ENCODE results near the gene SNAPC5.
"Not testable (repeated sequence)": the region's sequence is repeated elsewhere in the genome, so short reads cannot be mapped to it uniquely, and the experiment has no call there.

The SNAPC5 gene

GRCh38 chr15:66505430-66505811 is 7.9 kb upstream of the SNAPC5 start:
- peak overlapping the region; percentile 83 for H3K4me3 ChIP-seq (ENCODE audit: insufficient read depth, low read depth, low read length, poor library complexity, severe bottlenecking)
- H3K36me3 ChIP-seq (ENCODE audit: control insufficient read depth, insufficient read depth, low read length), result peaks cover 29% of the 10 kb centered on the region
- peaks cover 16% of the 10 kb centered on the region for H3K4me1 ChIP-seq (ENCODE audit: control insufficient read depth, insufficient read depth, low read length, poor library complexity, severe bottlenecking)
- H3K27me3 ChIP-seq (replicated peaks; ENCODE audit: control insufficient read depth, insufficient read depth, low read length, poor library complexity, severe bottlenecking), result no peaks in the 10 kb centered on the region
- H3K27ac ChIP-seq (ENCODE audit: insufficient read depth, low read length, poor library complexity, severe bottlenecking), result peak overlapping the region; percentile 95
- DNase-seq, result no peak
- H3K9me3 ChIP-seq (ENCODE audit: control insufficient read depth, low read length), result no peaks in the 10 kb centered on the region

GRCh38 chr15:66504563-66505429 is 7.2 kb upstream of the SNAPC5 start, which contains the start of the genes RPL4 and ZWILCH:
Gene RPL4 (minus strand): TSS chr15:66504855. CDS start chr15:66504790, 65 bp downstream.
Gene ZWILCH (plus strand): TSS chr15:66505326. CDS start chr15:66505339, 13 bp downstream.
- Histone ChIP-seq H3K4me3 (ENCODE audit: insufficient read depth, low read depth, low read length, poor library complexity, severe bottlenecking) (peak within 1 kb of the TSS; percentile 83), H3K9me3 (ENCODE audit: control insufficient read depth, low read length) (no peaks in the 10 kb centered on the region), H3K4me1 (ENCODE audit: control insufficient read depth, insufficient read depth, low read length, poor library complexity, severe bottlenecking) (peaks cover 16% of the 10 kb centered on the region)

DNA sequence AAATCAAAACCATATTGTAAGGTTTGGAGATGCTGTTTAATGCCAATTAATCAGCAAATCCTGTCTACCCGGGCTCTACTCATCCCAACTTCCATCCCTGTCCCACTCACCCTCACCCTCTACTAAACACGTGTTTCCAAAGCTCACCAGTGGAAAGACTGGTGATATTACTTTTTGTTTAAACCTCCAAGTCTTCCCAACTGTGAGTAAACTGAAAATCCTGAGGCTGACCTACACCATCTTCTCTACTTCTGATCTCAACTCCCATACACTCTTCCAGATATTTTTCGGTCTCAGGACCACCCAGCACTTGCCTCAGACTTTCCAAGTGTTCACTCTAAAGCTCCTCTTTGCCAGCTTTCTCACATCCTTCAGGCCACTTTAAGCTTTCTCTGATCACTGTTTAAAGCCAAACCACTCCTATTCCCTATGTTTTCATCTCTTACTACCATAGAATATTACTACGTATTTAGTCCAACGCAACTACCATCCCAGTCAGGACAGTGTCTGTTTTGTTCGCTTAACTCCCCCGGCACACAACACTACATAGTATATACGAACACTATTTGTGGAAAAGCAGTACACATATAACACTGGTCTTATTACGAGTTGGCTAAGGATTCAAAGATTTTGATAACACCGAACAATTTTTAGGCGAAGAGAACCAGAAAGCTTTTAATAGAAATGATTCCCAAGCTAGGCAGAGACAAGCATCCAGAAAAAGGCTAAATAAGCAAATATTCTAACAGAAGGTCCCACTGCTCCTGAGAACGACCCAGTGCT is 6.4 kb upstream of the SNAPC5 start:
- Histone ChIP-seq H3K27me3 (replicated peaks; ENCODE audit: control insufficient read depth, insufficient read depth, low read length, poor library complexity, severe bottlenecking) (no peaks in the 10 kb centered on the region), H3K36me3 (ENCODE audit: control insufficient read depth, insufficient read depth, low read length) (peaks cover 43% of the 10 kb centered on the region), H3K4me1 (ENCODE audit: control insufficient read depth, insufficient read depth, low read length, poor library complexity, severe bottlenecking) (peaks cover 16% of the 10 kb centered on the region), H3K4me3 (ENCODE audit: insufficient read depth, low read depth, low read length, poor library complexity, severe bottlenecking) (peak overlapping the region; percentile 83), H3K9me3 (ENCODE audit: control insufficient read depth, low read length) (no peaks in the 10 kb centered on the region), H3K27ac (ENCODE audit: insufficient read depth, low read length, poor library complexity, severe bottlenecking) (peak overlapping the region; percentile 95)
- DNase-seq, result no peak

More at GRCh38 chr15:66504563-66505429, 7.2 kb upstream of the SNAPC5 start, which contains the start of the genes RPL4 and ZWILCH:
- peak within 1 kb of the TSS; percentile 95 for H3K27ac ChIP-seq (ENCODE audit: insufficient read depth, low read length, poor library complexity, severe bottlenecking)
- no peaks in the 10 kb centered on the region for H3K27me3 ChIP-seq (replicated peaks; ENCODE audit: control insufficient read depth, insufficient read depth, low read length, poor library complexity, severe bottlenecking)
- DNase-seq, result peak; percentile 72 to 80 (median 72)
- peaks cover 35% of the 10 kb centered on the region for H3K36me3 ChIP-seq (ENCODE audit: control insufficient read depth, insufficient read depth, low read length)

DNA sequence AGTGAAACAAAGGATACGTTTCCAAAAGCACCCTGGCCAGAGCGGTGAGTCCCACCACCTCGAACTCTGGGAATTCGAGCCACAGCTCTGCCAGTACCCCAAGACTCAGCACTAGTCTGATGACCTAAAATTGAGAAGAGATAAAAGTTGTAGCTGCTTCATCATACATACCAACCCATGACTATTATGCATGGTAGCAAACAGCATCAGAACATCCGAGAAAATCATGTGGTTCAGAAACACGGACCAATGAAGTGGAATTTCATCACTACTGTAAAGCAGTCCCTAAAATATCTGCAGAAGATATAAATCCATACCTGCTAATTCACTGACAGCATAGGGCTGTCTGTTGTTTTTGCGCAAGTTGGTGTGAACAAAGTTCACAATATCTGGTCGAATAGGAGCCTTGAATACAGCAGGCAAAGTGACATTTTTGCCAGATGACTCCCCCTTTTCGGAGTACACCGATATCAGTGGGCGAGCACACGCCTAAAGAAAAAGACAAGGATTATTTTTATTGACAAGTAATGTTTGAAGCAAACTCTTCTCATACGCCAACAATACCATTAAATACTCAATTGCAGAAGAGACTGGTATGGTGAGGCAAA is 5.6 kb upstream of the SNAPC5 start:
- Histone ChIP-seq H3K4me1 (ENCODE audit: control insufficient read depth, insufficient read depth, low read length, poor library complexity, severe bottlenecking) (peaks cover 18% of the 10 kb centered on the region), H3K27ac (ENCODE audit: insufficient read depth, low read length, poor library complexity, severe bottlenecking) (peak overlapping the region; percentile 95), H3K4me3 (ENCODE audit: insufficient read depth, low read depth, low read length, poor library complexity, severe bottlenecking) (peak overlapping the region; percentile 83), H3K36me3 (ENCODE audit: control insufficient read depth, insufficient read depth, low read length) (peaks cover 51% of the 10 kb centered on the region)
- not testable (repeated sequence) for DNase-seq; H3K27me3 ChIP-seq (replicated peaks; ENCODE audit: control insufficient read depth, insufficient read depth, low read length, poor library complexity, severe bottlenecking); H3K9me3 ChIP-seq (ENCODE audit: control insufficient read depth, low read length)

DNA sequence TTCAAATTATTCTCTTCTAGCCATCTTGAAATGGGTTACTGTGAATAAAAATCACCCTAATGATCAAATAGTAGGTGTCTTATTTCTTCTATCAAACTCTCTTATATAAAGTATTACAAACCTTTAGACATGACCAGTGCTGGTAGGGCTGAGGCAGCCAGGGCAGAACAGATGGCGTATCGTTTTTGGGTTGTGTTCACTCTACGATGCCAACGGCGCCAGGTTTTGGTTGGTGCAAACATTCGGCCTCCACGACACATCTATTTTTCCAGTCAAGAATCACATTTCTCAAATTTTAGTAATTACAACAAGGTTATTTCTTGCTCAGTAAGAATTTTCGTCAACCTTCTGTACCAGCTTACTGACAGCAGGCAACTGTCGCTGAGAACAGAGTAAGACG is 4.9 kb upstream of the SNAPC5 start:
- H3K4me3 ChIP-seq (ENCODE audit: insufficient read depth, low read depth, low read length, poor library complexity, severe bottlenecking), result peak overlapping the region; percentile 83
- DNase-seq, result no peak
- peaks cover 54% of the 10 kb centered on the region for H3K36me3 ChIP-seq (ENCODE audit: control insufficient read depth, insufficient read depth, low read length)

GRCh38 chr15:66500346-66500745 is 2.8 kb upstream of the SNAPC5 start:
- not testable (repeated sequence) for H3K27ac ChIP-seq (ENCODE audit: insufficient read depth, low read length, poor library complexity, severe bottlenecking); H3K9me3 ChIP-seq (ENCODE audit: control insufficient read depth, low read length); H3K4me3 ChIP-seq (ENCODE audit: insufficient read depth, low read depth, low read length, poor library complexity, severe bottlenecking); H3K27me3 ChIP-seq (replicated peaks; ENCODE audit: control insufficient read depth, insufficient read depth, low read length, poor library complexity, severe bottlenecking); DNase-seq
- Histone ChIP-seq H3K36me3 (ENCODE audit: control insufficient read depth, insufficient read depth, low read length) (peaks cover 56% of the 10 kb centered on the region), H3K4me1 (ENCODE audit: control insufficient read depth, insufficient read depth, low read length, poor library complexity, severe bottlenecking) (peaks cover 39% of the 10 kb centered on the region)

More for the DNA sequence above, 4.9 kb upstream of the SNAPC5 start:
- Histone ChIP-seq H3K27ac (ENCODE audit: insufficient read depth, low read length, poor library complexity, severe bottlenecking) (peak overlapping the region; percentile 95), H3K9me3 (ENCODE audit: control insufficient read depth, low read length) (no peaks in the 10 kb centered on the region), H3K27me3 (replicated peaks; ENCODE audit: control insufficient read depth, insufficient read depth, low read length, poor library complexity, severe bottlenecking) (no peaks in the 10 kb centered on the region), H3K4me1 (ENCODE audit: control insufficient read depth, insufficient read depth, low read length, poor library complexity, severe bottlenecking) (peaks cover 23% of the 10 kb centered on the region)

DNA sequence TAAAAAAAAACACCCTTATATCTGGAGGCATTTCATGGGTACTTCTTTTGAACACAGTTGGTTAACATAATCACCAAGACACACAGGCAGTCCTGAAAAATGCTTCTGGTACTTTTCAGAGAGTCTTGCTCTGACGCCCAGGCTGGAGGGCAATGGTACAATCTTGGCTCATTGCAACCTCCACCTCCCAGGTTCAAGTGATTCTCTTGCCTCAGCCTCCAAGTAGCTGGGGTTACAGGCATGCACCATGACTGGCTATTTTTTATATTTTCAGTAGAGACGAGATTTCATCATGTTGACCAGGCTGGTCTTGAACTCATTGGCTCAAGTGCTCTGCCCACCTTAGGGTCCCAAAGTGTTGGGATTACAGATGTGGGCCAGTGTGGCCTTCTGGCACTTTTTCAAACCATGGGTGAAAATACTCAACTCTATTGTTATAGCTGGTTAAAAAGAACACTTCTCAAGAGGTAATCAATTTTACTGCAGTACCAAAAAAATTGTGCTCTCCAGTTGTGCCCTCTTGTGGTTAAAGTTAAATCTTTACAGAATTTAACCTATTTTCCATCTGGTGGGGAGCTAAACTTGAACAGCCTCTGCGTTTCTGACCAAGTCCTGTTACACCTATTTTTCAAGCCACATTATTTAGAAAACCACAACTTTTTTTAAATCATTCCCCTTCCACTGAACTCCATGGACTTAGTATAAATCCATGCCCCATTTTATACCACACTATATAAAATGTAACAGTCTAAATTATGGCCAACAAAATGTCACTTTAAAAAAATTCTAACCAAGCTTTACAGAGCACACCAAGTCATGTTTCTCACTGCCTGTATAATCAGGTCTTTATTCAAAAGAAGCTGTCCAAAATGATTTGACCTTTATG is 1.2 kb upstream of the SNAPC5 start:
- Histone ChIP-seq H3K4me3 (ENCODE audit: insufficient read depth, low read depth, low read length, poor library complexity, severe bottlenecking) (no peak overlapping the region), H3K27ac (ENCODE audit: insufficient read depth, low read length, poor library complexity, severe bottlenecking) (no peak overlapping the region), H3K36me3 (ENCODE audit: control insufficient read depth, insufficient read depth, low read length) (peaks cover 71% of the 10 kb centered on the region), H3K27me3 (replicated peaks; ENCODE audit: control insufficient read depth, insufficient read depth, low read length, poor library complexity, severe bottlenecking) (no peaks in the 10 kb centered on the region), H3K4me1 (ENCODE audit: control insufficient read depth, insufficient read depth, low read length, poor library complexity, severe bottlenecking) (peaks cover 35% of the 10 kb centered on the region), H3K9me3 (ENCODE audit: control insufficient read depth, low read length) (no peaks in the 10 kb centered on the region)
- DNase-seq, result no peak

GRCh38 chr15:66496951-66497501 is 536 bp downstream of the SNAPC5 start:
- Histone ChIP-seq H3K36me3 (ENCODE audit: control insufficient read depth, insufficient read depth, low read length) (peaks cover 74% of the 10 kb centered on the region), H3K27ac (ENCODE audit: insufficient read depth, low read length, poor library complexity, severe bottlenecking) (peak overlapping the region; percentile 90), H3K4me1 (ENCODE audit: control insufficient read depth, insufficient read depth, low read length, poor library complexity, severe bottlenecking) (peaks cover 23% of the 10 kb centered on the region), H3K4me3 (ENCODE audit: insufficient read depth, low read depth, low read length, poor library complexity, severe bottlenecking) (peak overlapping the region; percentile 92), H3K27me3 (replicated peaks; ENCODE audit: control insufficient read depth, insufficient read depth, low read length, poor library complexity, severe bottlenecking) (no peaks in the 10 kb centered on the region), H3K9me3 (ENCODE audit: control insufficient read depth, low read length) (no peaks in the 10 kb centered on the region)
- no peak for DNase-seq

GRCh38 chr15:66494262-66494661 is 3.3 kb downstream of the SNAPC5 start:
- Histone ChIP-seq H3K27ac (ENCODE audit: insufficient read depth, low read length, poor library complexity, severe bottlenecking) (no peak overlapping the region), H3K4me1 (ENCODE audit: control insufficient read depth, insufficient read depth, low read length, poor library complexity, severe bottlenecking) (peaks cover 23% of the 10 kb centered on the region), H3K9me3 (ENCODE audit: control insufficient read depth, low read length) (no peaks in the 10 kb centered on the region), H3K27me3 (replicated peaks; ENCODE audit: control insufficient read depth, insufficient read depth, low read length, poor library complexity, severe bottlenecking) (no peaks in the 10 kb centered on the region), H3K4me3 (ENCODE audit: insufficient read depth, low read depth, low read length, poor library complexity, severe bottlenecking) (no peak overlapping the region), H3K36me3 (ENCODE audit: control insufficient read depth, insufficient read depth, low read length) (peaks cover 73% of the 10 kb centered on the region)
- no peak for DNase-seq
